HG03558 (cell line): ENCODE results near the gene EXOC6.
"Not testable (repeated sequence)": the region's sequence is repeated elsewhere in the genome, so short reads cannot be mapped to it uniquely, and the experiment has no call there.

Experiments
- ATAC-seq: cut with Tn5 transposase; IDR thresholded peaks from one replicate; pipeline ENCODE4 v1.9.1; 2021; ENCODE audit warnings: moderate number of reproducible peaks; ENCODE audit not compliant: unreplicated experiment; ENCODE audit errors: extremely low read depth

The EXOC6 gene

GRCh38 chr10:92873029-92873428, 24.7 kb downstream of the EXOC6 start:
- no peak for ATAC-seq

- ATAC-seq: no peak
These were observed 28.3 kb downstream of the EXOC6 start for GRCh38 chr10:92876509-92877036.

GRCh38 chr10:92880233-92880861, 32.0 kb downstream of the EXOC6 start:
- no peak for ATAC-seq

- ATAC-seq: no peak
These were observed 32.6 kb downstream of the EXOC6 start for GRCh38 chr10:92880917-92881316.

- ATAC-seq: no peak
These were observed 38.1 kb downstream of the EXOC6 start for GRCh38 chr10:92886334-92886961.

GRCh38 chr10:92890471-92890870, 42.2 kb downstream of the EXOC6 start:
- no peak for ATAC-seq

- ATAC-seq: no peak
These were observed 43.8 kb downstream of the EXOC6 start for GRCh38 chr10:92891885-92892690.

- ATAC-seq: no peak
These were observed 44.4 kb downstream of the EXOC6 start for GRCh38 chr10:92892691-92893054.

GRCh38 chr10:92894081-92894655, 45.8 kb downstream of the EXOC6 start:
- no peak for ATAC-seq

GRCh38 chr10:92897916-92898315, 49.6 kb downstream of the EXOC6 start:
- no peak for ATAC-seq

GRCh38 chr10:92901819-92902251, 53.5 kb downstream of the EXOC6 start:
- no peak for ATAC-seq

GRCh38 chr10:92903633-92904032, 55.3 kb downstream of the EXOC6 start:
- no peak for ATAC-seq

GRCh38 chr10:92907280-92907679, 59.0 kb downstream of the EXOC6 start:
- no peak for ATAC-seq

GRCh38 chr10:92912631-92913030, 64.3 kb downstream of the EXOC6 start:
- ATAC-seq: not testable (repeated sequence)

- no peak for ATAC-seq
These were observed 65.7 kb downstream of the EXOC6 start for GRCh38 chr10:92913973-92914372.

- ATAC-seq: peak; percentile 56
These were observed 66.4 kb downstream of the EXOC6 start for GRCh38 chr10:92914478-92915325.

GRCh38 chr10:92915892-92916291, 67.6 kb downstream of the EXOC6 start:
- no peak for ATAC-seq

- ATAC-seq: no peak
These were observed 68.1 kb downstream of the EXOC6 start for GRCh38 chr10:92916433-92916832.

- no peak for ATAC-seq
These were observed 70.3 kb downstream of the EXOC6 start for GRCh38 chr10:92918603-92919002.

- no peak for ATAC-seq
These were observed 72.5 kb downstream of the EXOC6 start for GRCh38 chr10:92920866-92921265.
